Ishikawa (cell line): Measurements from ENCODE around the gene SYT1.

ENCODE experiments used
- CEBPB ChIP-seq: IDR thresholded peaks from 2 replicates; pipeline ENCODE4 v1.6.1; 2012
- CREB1 ChIP-seq: IDR thresholded peaks from 2 replicates; pipeline ENCODE4 v1.6.1; 2012; ENCODE audit warnings: low read depth
- EP300 ChIP-seq: IDR thresholded peaks from 2 replicates; pipeline ENCODE4 v1.6.1; 2012; ENCODE audit warnings: borderline replicate concordance
- FOXM1 ChIP-seq: IDR thresholded peaks from 2 replicates; pipeline ENCODE4 v1.6.1; 2012; ENCODE audit warnings: low read depth, borderline replicate concordance
- NFIC ChIP-seq: IDR thresholded peaks from 2 replicates; pipeline ENCODE4 v1.6.1; 2012
- RAD21 ChIP-seq: IDR thresholded peaks from 2 replicates; pipeline ENCODE4 v1.6.1; 2012; ENCODE audit warnings: low read depth
- TAF1 ChIP-seq: IDR thresholded peaks from 2 replicates; pipeline ENCODE4 v1.6.1; 2012; ENCODE audit warnings: low read depth, mild to moderate bottlenecking
- TCF12 ChIP-seq: IDR thresholded peaks from 2 replicates; pipeline ENCODE4 v1.6.1; 2012; ENCODE audit warnings: low read depth
- TEAD4 ChIP-seq: IDR thresholded peaks from 2 replicates; pipeline ENCODE4 v1.6.1; 2012
- YY1 ChIP-seq: IDR thresholded peaks from 2 replicates; pipeline ENCODE4 v1.6.1; 2012; ENCODE audit warnings: low read depth
- ZBTB7A ChIP-seq: IDR thresholded peaks from 2 replicates; pipeline ENCODE4 v1.6.1; 2012; ENCODE audit warnings: low read depth
- TF ChIP-seq, protein P1 (sequence below): IDR thresholded peaks from 2 replicates; pipeline ENCODE4 v1.6.1; 2012; ENCODE audit warnings: low read depth, mild to moderate bottlenecking
- TF ChIP-seq, protein P2 (sequence below): IDR thresholded peaks from 2 replicates; pipeline ENCODE4 v1.6.1; 2012
- TF ChIP-seq, protein P3 (sequence below): IDR thresholded peaks from 2 replicates; pipeline ENCODE4 v1.6.1; 2012

DNA sequence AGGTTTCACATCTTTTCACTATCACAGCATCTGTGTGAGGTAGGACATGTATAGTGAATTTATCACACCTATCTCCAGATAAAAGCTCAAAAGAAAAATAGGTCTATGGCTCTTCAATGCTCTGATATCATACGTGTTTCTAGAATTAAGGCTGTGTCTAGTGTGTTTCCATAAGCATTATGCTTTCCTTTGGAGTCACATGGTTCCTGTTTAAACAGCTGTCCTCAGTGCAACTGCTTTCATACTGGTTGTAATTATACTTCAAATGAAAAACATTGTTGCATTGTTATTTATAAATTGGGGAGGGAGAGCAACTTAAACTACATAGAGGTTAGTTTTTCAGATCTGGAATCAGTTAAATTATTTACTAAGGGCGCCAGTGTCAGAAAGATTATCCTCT, 151.6 kb downstream of the SYT1 start:
- TF ChIP-seq, protein P1, sequence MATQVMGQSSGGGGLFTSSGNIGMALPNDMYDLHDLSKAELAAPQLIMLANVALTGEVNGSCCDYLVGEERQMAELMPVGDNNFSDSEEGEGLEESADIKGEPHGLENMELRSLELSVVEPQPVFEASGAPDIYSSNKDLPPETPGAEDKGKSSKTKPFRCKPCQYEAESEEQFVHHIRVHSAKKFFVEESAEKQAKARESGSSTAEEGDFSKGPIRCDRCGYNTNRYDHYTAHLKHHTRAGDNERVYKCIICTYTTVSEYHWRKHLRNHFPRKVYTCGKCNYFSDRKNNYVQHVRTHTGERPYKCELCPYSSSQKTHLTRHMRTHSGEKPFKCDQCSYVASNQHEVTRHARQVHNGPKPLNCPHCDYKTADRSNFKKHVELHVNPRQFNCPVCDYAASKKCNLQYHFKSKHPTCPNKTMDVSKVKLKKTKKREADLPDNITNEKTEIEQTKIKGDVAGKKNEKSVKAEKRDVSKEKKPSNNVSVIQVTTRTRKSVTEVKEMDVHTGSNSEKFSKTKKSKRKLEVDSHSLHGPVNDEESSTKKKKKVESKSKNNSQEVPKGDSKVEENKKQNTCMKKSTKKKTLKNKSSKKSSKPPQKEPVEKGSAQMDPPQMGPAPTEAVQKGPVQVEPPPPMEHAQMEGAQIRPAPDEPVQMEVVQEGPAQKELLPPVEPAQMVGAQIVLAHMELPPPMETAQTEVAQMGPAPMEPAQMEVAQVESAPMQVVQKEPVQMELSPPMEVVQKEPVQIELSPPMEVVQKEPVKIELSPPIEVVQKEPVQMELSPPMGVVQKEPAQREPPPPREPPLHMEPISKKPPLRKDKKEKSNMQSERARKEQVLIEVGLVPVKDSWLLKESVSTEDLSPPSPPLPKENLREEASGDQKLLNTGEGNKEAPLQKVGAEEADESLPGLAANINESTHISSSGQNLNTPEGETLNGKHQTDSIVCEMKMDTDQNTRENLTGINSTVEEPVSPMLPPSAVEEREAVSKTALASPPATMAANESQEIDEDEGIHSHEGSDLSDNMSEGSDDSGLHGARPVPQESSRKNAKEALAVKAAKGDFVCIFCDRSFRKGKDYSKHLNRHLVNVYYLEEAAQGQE: no peak
- TF ChIP-seq EP300 (no peak), TAF1 (no peak), CEBPB (no peak), CREB1 (no peak), TEAD4 (no peak), YY1 (no peak), NFIC (no peak), TCF12 (no peak), ZBTB7A (no peak), RAD21 (no peak), FOXM1 (no peak)
- TF ChIP-seq, protein P2, sequence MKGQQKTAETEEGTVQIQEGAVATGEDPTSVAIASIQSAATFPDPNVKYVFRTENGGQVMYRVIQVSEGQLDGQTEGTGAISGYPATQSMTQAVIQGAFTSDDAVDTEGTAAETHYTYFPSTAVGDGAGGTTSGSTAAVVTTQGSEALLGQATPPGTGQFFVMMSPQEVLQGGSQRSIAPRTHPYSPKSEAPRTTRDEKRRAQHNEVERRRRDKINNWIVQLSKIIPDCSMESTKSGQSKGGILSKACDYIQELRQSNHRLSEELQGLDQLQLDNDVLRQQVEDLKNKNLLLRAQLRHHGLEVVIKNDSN: no peak
- TF ChIP-seq, protein P3, sequence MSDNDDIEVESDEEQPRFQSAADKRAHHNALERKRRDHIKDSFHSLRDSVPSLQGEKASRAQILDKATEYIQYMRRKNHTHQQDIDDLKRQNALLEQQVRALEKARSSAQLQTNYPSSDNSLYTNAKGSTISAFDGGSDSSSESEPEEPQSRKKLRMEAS: no peak
